Femur (tissue), 1 donor: ENCODE results near the gene HOXA10.

Source experiments
- DNase-seq: peaks from one replicate; pipeline ENCODE4 v3.0.0-alpha.2; 2017

The HOXA10 gene

GRCh38 chr7:27143023-27143949, 30.8 kb downstream of the HOXA10 start, which contains the start of gene HOXA5:
Gene HOXA5 (minus strand): TSS chr7:27143681. CDS start chr7:27143607, 74 bp downstream.
- peak; percentile 86 for DNase-seq

- DNase-seq, result no peak
Measured at GRCh38 chr7:27142580-27143022, 31.5 kb downstream of the HOXA10 start.

- DNase-seq, result no peak
Measured at GRCh38 chr7:27141923-27142579, 32.1 kb downstream of the HOXA10 start.

- DNase-seq, result no peak
Measured at GRCh38 chr7:27141137-27141922, 32.8 kb downstream of the HOXA10 start.

GRCh38 chr7:27140126-27140857, 33.8 kb downstream of the HOXA10 start:
- no peak for DNase-seq

GRCh38 chr7:27139334-27140125, 34.6 kb downstream of the HOXA10 start:
- DNase-seq, result no peak

GRCh38 chr7:27138985-27139333, 35.2 kb downstream of the HOXA10 start:
- no peak for DNase-seq

GRCh38 chr7:27138472-27138871, 35.6 kb downstream of the HOXA10 start:
- no peak for DNase-seq

- no peak for DNase-seq
Measured at GRCh38 chr7:27137640-27138315, 36.3 kb downstream of the HOXA10 start.

- DNase-seq, result peak; percentile 57
Measured at GRCh38 chr7:27134392-27134791, 39.7 kb downstream of the HOXA10 start.

GRCh38 chr7:27133409-27134231, 40.5 kb downstream of the HOXA10 start:
- DNase-seq, result no peak

- no peak for DNase-seq
Measured at GRCh38 chr7:27132978-27133377, 41.1 kb downstream of the HOXA10 start.

GRCh38 chr7:27132214-27132613, 41.9 kb downstream of the HOXA10 start:
- no peak for DNase-seq

GRCh38 chr7:27131390-27131819, 42.7 kb downstream of the HOXA10 start:
- no peak for DNase-seq

- peak; percentile 96 for DNase-seq
Measured at GRCh38 chr7:27130540-27131389, 43.4 kb downstream of the HOXA10 start, which contains the start of gene HOXA4. Gene HOXA4 (minus strand): TSS chr7:27130757. CDS start chr7:27130733, 24 bp downstream.

- DNase-seq, result peak; percentile 51
Measured at GRCh38 chr7:27129729-27130539, 44.2 kb downstream of the HOXA10 start.

- DNase-seq, result no peak
Measured at GRCh38 chr7:27128776-27129728, 45.1 kb downstream of the HOXA10 start.
